ENCODE results near the gene CEP135.

DNA sequence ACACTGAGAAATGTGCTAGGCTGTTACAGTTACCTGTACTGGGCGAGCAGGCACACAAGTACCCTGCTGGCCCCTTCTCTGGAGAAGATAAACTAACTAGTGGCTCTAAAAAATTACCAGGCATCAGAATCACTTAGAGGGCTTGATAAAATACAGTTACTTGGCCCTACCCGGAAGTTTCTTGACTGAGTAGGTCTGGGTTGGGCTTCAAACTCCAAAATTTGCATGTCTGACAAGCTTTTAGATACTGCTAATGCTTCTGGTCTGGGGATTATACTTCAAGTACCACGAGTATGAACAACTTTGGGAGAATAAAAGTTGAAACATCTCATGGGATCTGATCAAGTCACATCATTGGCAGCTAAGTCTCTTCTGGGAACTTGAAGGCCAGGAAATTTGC is 30.8 kb downstream of the CEP135 start:
- TF ChIP-seq CTCF (IDR thresholded peaks at IDR 0.05), result no peak
- no peak for TF ChIP-seq POLR2A (IDR thresholded peaks at IDR 0.05)

Data from Peyer's patch (tissue), 4 donors.